Upper lobe of right lung (tissue), 1 donor: ENCODE results near the gene EHBP1. TPM values are rescaled to one million over a fixed set of nuclear protein-coding genes. Genes with fewer than 3 reads are reported as not detected.

Experiments
- ATAC-seq: fragments of 200-7000 bp; cut with Tn5 transposase; one replicate; pipeline ENCODE4 v1.9.1; 2020; ENCODE audit warnings: mild to moderate bottlenecking, moderate library complexity
- DNase-seq: peaks from one replicate; pipeline ENCODE4 v3.0.0-alpha.2; 2020
- H3K27ac ChIP-seq: fragments of 200-600 bp; one replicate; pipeline ENCODE4 v1.8.0; 2022
- H3K27me3 ChIP-seq: fragments of 200-600 bp; one replicate; pipeline ENCODE4 v1.8.0; 2022; ENCODE audit warnings: mild to moderate bottlenecking
- H3K36me3 ChIP-seq: fragments of 200-600 bp; one replicate; pipeline ENCODE4 v1.8.0; 2022
- H3K4me1 ChIP-seq: fragments of 200-600 bp; one replicate; pipeline ENCODE4 v1.8.0; 2022
- H3K4me3 ChIP-seq: fragments of 200-600 bp; one replicate; pipeline ENCODE4 v1.8.0; 2022; ENCODE audit warnings: mild to moderate bottlenecking
- H3K9me3 ChIP-seq: fragments of 200-600 bp; one replicate; pipeline ENCODE4 v1.8.0; 2022
- CTCF ChIP-seq: fragments of 200-600 bp; IDR thresholded peaks from one replicate; pipeline ENCODE4 v1.8.0; 2022; ENCODE audit warnings: antibody characterized with exemption
- intact Hi-C: fragments of 100-400 bp; cut with DNase I; formaldehyde crosslinking; loops from one replicate; pipeline ENCODE4 v1.11.0; 2022
- total RNA-seq: library from RNA; stranded (reverse); fragmentation: NEBNext Ultra II Directional; extraction: Animal tissue kit (Norgen Biotek cat#: 25700); gene quantifications from one replicate; pipeline ENCODE4 v1.2.1, GENCODE V29; 2021
- donor health status: DM: no; HTN: yes; CAD: no; lungs with severe emphysema.

The EHBP1 gene
- total RNA-seq, 1 donor from 2014 or later = 46.7 TPM

DNA sequence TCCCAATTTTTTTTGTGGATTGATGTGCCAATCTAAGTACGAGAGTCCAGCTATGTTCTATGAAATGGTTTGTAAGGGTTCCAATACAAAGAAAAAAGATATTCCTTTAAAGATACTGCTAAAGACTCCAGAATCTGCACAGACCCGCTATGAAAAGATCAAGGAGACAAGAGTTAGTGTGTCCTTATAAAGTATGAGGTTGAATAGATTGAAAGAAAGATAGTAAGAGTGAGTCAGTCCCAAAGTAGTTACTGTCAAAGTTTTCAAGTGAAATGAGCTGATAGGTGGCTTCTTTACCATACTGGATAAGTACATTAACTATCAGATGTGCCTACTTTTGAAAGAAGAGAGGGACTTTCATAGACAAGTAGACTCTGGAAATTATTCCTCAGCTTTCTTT, 17.9 kb upstream of the EHBP1 start:
- Histone ChIP-seq H3K36me3 (no peaks in the 10 kb centered on the region), H3K4me1 (no peaks in the 10 kb centered on the region), H3K9me3 (no peaks in the 10 kb centered on the region), H3K27me3 (no peaks in the 10 kb centered on the region), H3K4me3 (no peak overlapping the region), H3K27ac (no peak overlapping the region)
- ATAC-seq = no peak
- no peak for TF ChIP-seq CTCF
- DNase-seq = no peak
- intact Hi-C loops = no loop called here

DNA sequence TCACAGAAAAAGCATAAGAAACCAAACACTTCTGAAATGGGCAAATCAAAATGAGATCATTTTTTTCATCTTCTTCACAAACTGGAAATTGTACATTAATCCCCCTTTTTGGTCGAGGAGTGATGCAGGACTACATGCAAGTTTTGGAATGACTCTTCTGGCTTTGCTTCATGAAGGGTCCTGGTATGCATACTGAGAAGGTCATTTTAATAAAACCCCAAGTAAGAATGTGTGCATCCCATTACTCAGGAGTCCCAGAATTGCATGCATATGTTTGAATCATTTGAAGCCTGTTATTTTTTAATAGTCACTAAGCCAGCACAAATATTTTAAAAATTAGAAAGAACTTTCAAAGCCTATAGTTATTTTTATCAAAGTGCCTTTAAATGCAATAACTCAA, 16.7 kb upstream of the EHBP1 start:
- no peak for TF ChIP-seq CTCF
- DNase-seq (no peak), ATAC-seq (no peak)
- H3K4me1 ChIP-seq = no peaks in the 10 kb centered on the region
- H3K36me3 ChIP-seq = no peaks in the 10 kb centered on the region
- no peaks in the 10 kb centered on the region for H3K27me3 ChIP-seq
- H3K4me3 ChIP-seq = no peak overlapping the region
- intact Hi-C loops = no loop called here
- no peak overlapping the region for H3K27ac ChIP-seq
- no peaks in the 10 kb centered on the region for H3K9me3 ChIP-seq

DNA sequence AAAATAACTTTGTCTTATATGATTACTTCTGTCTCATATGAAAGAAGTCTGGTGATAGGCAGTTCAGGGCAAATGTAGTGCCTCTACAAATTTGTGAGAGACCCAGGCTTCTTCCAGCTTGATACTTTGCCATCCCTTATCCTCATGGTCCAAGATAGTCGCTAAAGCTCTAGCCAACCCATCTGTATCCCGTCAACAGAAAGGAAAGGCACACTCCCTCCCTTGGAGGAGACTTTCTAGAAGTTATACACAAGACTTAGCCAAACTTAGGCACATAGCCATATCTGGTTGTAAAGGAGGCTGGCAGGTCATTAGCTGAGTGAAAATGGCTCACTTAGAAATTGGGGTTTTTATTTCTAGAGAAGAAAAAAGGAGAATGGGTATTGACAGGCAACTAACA, 14.3 kb upstream of the EHBP1 start:
- Histone ChIP-seq H3K4me1 (no peaks in the 10 kb centered on the region), H3K4me3 (no peak overlapping the region), H3K36me3 (no peaks in the 10 kb centered on the region), H3K27me3 (no peaks in the 10 kb centered on the region), H3K27ac (no peak overlapping the region), H3K9me3 (no peaks in the 10 kb centered on the region)
- DNase-seq = no peak
- TF ChIP-seq CTCF = no peak
- intact Hi-C loops = no loop called here
- ATAC-seq = no peak

DNA sequence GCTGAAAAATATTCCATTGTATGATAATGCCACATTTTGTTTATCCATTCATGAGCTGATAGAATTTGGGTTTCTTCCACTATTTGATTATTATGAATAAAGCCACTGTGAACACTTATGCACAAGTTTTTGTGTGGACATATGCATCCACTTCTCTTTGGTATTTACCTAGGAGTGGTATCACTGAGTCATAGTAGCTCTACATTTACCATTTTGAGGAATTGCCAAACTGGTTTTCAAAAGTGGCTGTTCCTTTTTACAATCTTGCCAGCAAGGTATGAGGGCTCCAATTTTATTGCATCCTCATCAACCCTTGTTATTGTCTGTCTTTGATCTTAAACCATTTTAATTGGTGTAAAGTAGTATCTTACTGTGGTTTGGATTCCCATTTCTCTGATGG, 13.3 kb upstream of the EHBP1 start:
- H3K4me3 ChIP-seq = no peak overlapping the region
- no peaks in the 10 kb centered on the region for H3K36me3 ChIP-seq
- intact Hi-C loops = no loop called here
- no peak for ATAC-seq
- no peak for TF ChIP-seq CTCF
- H3K27ac ChIP-seq = no peak overlapping the region
- no peaks in the 10 kb centered on the region for H3K9me3 ChIP-seq
- no peaks in the 10 kb centered on the region for H3K27me3 ChIP-seq
- DNase-seq = no peak
- H3K4me1 ChIP-seq = no peaks in the 10 kb centered on the region

DNA sequence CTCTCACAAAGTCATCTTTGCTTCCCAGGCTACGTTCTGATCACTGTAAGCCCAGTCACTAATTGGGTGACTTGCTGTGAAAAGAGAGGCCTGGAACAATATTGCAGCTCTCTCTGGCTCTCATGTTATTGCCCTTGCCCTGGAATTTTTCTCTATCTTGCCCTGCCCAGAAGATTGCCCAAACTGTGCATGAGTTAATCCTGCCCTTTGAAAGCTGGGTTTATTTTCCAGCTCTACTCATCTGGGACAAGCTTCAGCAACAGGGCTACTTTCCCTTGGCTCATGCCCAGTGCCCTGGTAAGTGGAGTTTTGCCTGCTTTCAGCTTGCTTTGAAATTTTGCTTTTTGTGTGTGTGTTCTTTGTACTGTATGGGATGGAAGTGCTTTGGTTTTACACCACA, 6.9 kb upstream of the EHBP1 start:
- Histone ChIP-seq H3K9me3 (no peaks in the 10 kb centered on the region), H3K4me3 (no peak overlapping the region), H3K4me1 (no peaks in the 10 kb centered on the region), H3K27ac (no peak overlapping the region), H3K36me3 (no peaks in the 10 kb centered on the region), H3K27me3 (no peaks in the 10 kb centered on the region)
- intact Hi-C loops = no loop called here
- DNase-seq = no peak
- no peak for ATAC-seq
- no peak for TF ChIP-seq CTCF

DNA sequence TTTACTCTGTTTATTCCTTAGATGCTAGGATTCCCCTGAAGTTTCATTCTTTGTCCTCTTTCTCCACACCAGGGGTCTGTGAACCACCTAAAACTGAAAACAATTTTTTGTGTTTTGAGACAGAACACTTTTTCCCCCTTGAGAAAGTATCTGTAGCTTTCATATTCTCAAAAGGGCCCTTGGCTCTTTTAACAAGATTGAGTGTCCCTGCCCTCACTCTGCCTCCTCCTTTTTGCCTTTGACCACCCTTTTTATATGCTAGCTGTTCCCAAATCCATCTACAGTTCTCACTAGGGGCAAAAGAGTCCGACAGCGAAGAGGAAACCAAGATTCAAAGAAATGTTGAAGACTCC, 883 bp upstream of the EHBP1 start:
- Histone ChIP-seq H3K27ac (peak overlapping the region; percentile 79), H3K9me3 (no peaks in the 10 kb centered on the region), H3K4me3 (peak overlapping the region; percentile 72), H3K4me1 (peaks cover 14% of the 10 kb centered on the region), H3K36me3 (no peaks in the 10 kb centered on the region), H3K27me3 (no peaks in the 10 kb centered on the region)
- DNase-seq = no peak
- intact Hi-C loops = no loop called here
- no peak for TF ChIP-seq CTCF
- ATAC-seq = no peak
